GM19438 (cell line): ENCODE measurements around the gene SLC35E2B.
A peak's percentile ranks its signal among the peaks of the same experiment; 100 is the strongest.

Experiments used
- ATAC-seq: cut with Tn5 transposase; IDR thresholded peaks from one replicate; pipeline ENCODE4 v1.9.1; 2021; ENCODE audit warnings: low read depth; ENCODE audit not compliant: unreplicated experiment

SLC35E2B gene

GRCh38 chr1:1615256-1616044 is 77.1 kb downstream of the SLC35E2B start, which contains the start of gene MIB2:
TSS of gene MIB2 (plus strand) at chr1:1615500. CDS start at chr1:1623453, 7,953 bp downstream.
- ATAC-seq, result peak; percentile 79

GRCh38 chr1:1614954-1615255 is 77.7 kb downstream of the SLC35E2B start:
- ATAC-seq, result no peak

GRCh38 chr1:1614204-1614953 is 78.2 kb downstream of the SLC35E2B start:
- ATAC-seq, result no peak

GRCh38 chr1:1613509-1614082 is 79.0 kb downstream of the SLC35E2B start:
- ATAC-seq, result no peak

GRCh38 chr1:1612104-1612400 is 80.5 kb downstream of the SLC35E2B start:
- ATAC-seq, result no peak

- ATAC-seq, result no peak
Observed at GRCh38 chr1:1610796-1611195, 81.8 kb downstream of the SLC35E2B start.

- no peak for ATAC-seq
Observed at GRCh38 chr1:1609822-1610485, 82.6 kb downstream of the SLC35E2B start.
